K562 (cell line): ENCODE measurements around the gene LAMB4. TPM values are rescaled to one million over a fixed set of nuclear protein-coding genes. Genes with fewer than 3 reads are reported as not detected.

Experiments used
- ATAC-seq: fragments of 200-7000 bp; cut with Tn5 transposase; 3 replicates; pipeline ENCODE4 v1.9.1; 2020; ENCODE audit warnings: moderate library complexity
- BruUV-seq: library from RNA; stranded (reverse); fragments of 400-500 nt; replicated peaks from 2 replicates; lab custom pipeline; 2021; lab: Mats Ljungman, UMichigan
- CTCF ChIA-PET: fragments of 300-600 bp; formaldehyde crosslinking; extraction: SDS; loops from one replicate; lab custom pipeline; 2021; ENCODE audit warnings: low intra/inter-chr PET ratio; lab: Yijun Ruan, JAX
- POLR2A ChIA-PET: fragments of 300-600, 350-650 bp; sonication (Branson Sonifier 250); formaldehyde crosslinking; extraction: SDS; loops from one replicate; lab custom pipeline; 2021; ENCODE audit warnings: antibody characterized with exemption, inconsistent platforms; lab: Yijun Ruan, JAX
- DNase-seq, 4 experiments: peaks; one replicate each; pipeline versions ENCODE4 v3.0.0 to v3.0.0-alpha.2; 2011 to 2018; ENCODE audit warnings: low spot score in 3 of 4, mixed read lengths in 3 of 4; ENCODE audit errors: extremely low read depth in 1 of 4
- FAIRE-seq: peaks from 2 replicates; lab custom pipeline; 2011; peaks lifted over from hg19 to GRCh38; lab: Jason Lieb, UNC
- H2AFZ ChIP-seq: 2 replicates; pipeline ENCODE4 v1.6.0; 2011; ENCODE audit warnings: low read depth, low read length, control low read depth, inconsistent platforms
- H3K27ac ChIP-seq: fragments of 200-600 bp; 3 replicates; pipeline ENCODE4 v1.8.0; 2011; ENCODE audit warnings: low read depth, mild to moderate bottlenecking, control low read depth, inconsistent platforms, low read length, moderate library complexity, mixed read lengths; ENCODE audit errors: extremely low read depth
- H3K27me3 ChIP-seq, 2 experiments: fragments of 300-600 bp in 1 of 2; 2 replicates in 1 of 2; 3 replicates in 1 of 2; pipeline versions ENCODE4 v1.6.0 to v1.8.0; 2011; ENCODE audit warnings: inconsistent platforms in 2 of 2, low read length in 2 of 2, mild to moderate bottlenecking in 1 of 2, mixed read lengths in 1 of 2, moderate library complexity in 1 of 2; ENCODE audit not compliant: control insufficient read depth in 2 of 2, insufficient read depth in 2 of 2
- H3K36me3 ChIP-seq: fragments of 300-600 bp; 3 replicates; pipeline ENCODE4 v1.8.0; 2011; ENCODE audit warnings: mild to moderate bottlenecking, low read length, inconsistent platforms; ENCODE audit not compliant: control insufficient read depth, insufficient read depth
- H3K4me1 ChIP-seq, 2 experiments: fragments of 200-600 bp in 1 of 2; replicated peaks in 1 of 2; 2 replicates in 1 of 2; 3 replicates in 1 of 2; pipeline versions ENCODE4 v1.5.1 to v1.8.0; 2011; ENCODE audit warnings: inconsistent platforms in 2 of 2, low read length in 2 of 2, mild to moderate bottlenecking in 1 of 2, mixed read lengths in 1 of 2, moderate library complexity in 1 of 2; ENCODE audit not compliant: control insufficient read depth in 2 of 2, insufficient read depth in 2 of 2
- H3K4me2 ChIP-seq: 2 replicates; pipeline ENCODE4 v1.6.1; 2011; ENCODE audit warnings: low read length, control low read depth, inconsistent platforms, mixed read lengths; ENCODE audit not compliant: insufficient read depth
- H3K4me3 ChIP-seq: fragments of 200-600 bp; sonication (generic), shearing (Covaris generic); 2 replicates; pipeline ENCODE4 v1.5.1; 2016; ENCODE audit warnings: control low read depth, inconsistent platforms
- H3K79me2 ChIP-seq: fragments of 200-600 bp; 3 replicates; pipeline ENCODE4 v1.8.0; 2011; ENCODE audit warnings: low read length, inconsistent platforms; ENCODE audit not compliant: control insufficient read depth, insufficient read depth
- H3K9ac ChIP-seq, 2 experiments: 2 replicates each; pipeline versions ENCODE4 v1.6.0 to v1.6.1; 2011; ENCODE audit warnings: low read depth in 2 of 2, low read length in 2 of 2, control low read depth in 1 of 2, inconsistent platforms in 1 of 2, mild to moderate bottlenecking in 1 of 2, mixed read lengths in 1 of 2; ENCODE audit not compliant: insufficient read depth in 1 of 2
- H3K9me1 ChIP-seq: one replicate; pipeline ENCODE4 v1.6.0; 2011; ENCODE audit warnings: inconsistent platforms, mild to moderate bottlenecking, low read length, moderate library complexity; ENCODE audit not compliant: control insufficient read depth, insufficient read depth
- H3K9me3 ChIP-seq: replicated peaks from 2 replicates; pipeline ENCODE4 v1.5.1; 2011; ENCODE audit warnings: low read depth, low read length, inconsistent platforms; ENCODE audit not compliant: control insufficient read depth, insufficient read depth
- H4K20me1 ChIP-seq: replicated peaks from 2 replicates; pipeline ENCODE4 v1.6.1; 2011; ENCODE audit warnings: low read length, inconsistent platforms, mixed read lengths; ENCODE audit not compliant: control insufficient read depth, insufficient read depth
- ARID1B ChIP-seq: fragments of 450-650 bp; IDR thresholded peaks from 2 replicates; pipeline ENCODE4 v1.6.1; 2016; ENCODE audit warnings: antibody characterized with exemption, mild to moderate bottlenecking, inconsistent platforms
- ETV6 ChIP-seq, 3 experiments: fragments of 150-350 bp in 1 of 3; sonication (generic) in 1 of 3; formaldehyde crosslinking in 1 of 3; IDR thresholded peaks; 2 replicates each; pipeline versions ENCODE4 v1.6.1 to v1.8.0; 2014 to 2022; ENCODE audit warnings: borderline replicate concordance in 2 of 3, low read depth in 2 of 3, antibody characterized with exemption in 1 of 3, low read length in 1 of 3, mild to moderate bottlenecking in 1 of 3, missing genetic modification reagents in 1 of 3
- NR3C1 ChIP-seq: sonication (generic); formaldehyde crosslinking; IDR thresholded peaks from 2 replicates; pipeline ENCODE4 v1.8.1; 2022; ENCODE audit warnings: missing genetic modification reagents
- TCF3 ChIP-seq: sonication (generic); formaldehyde crosslinking; IDR thresholded peaks from 2 replicates; pipeline ENCODE4 v1.4.0; 2020; ENCODE audit warnings: mild to moderate bottlenecking, missing genetic modification reagents
- ZBED1 ChIP-seq: IDR thresholded peaks from 2 replicates; pipeline ENCODE4 v1.6.1; 2014
- in situ Hi-C: fragments of 300-500 bp; cut with MboI; formaldehyde crosslinking; loops from 4 replicates; pipeline ENCODE4 v1.15.0; 2018; ENCODE audit warnings: inconsistent platforms, mixed read lengths
- intact Hi-C: fragments of 100-400 bp; cut with micrococcal nuclease; formaldehyde crosslinking; loops from 2 replicates; pipeline ENCODE4 v1.14.2; 2022
- polyA plus RNA-seq, 8 experiments: library from polyadenylated mRNA; depleted of rRNA in 4 of 8; stranded (reverse) in 5 of 8; unstranded in 3 of 8; fragments of >200 nt; fragmentation: Nextera tagmentation in 2 of 8; fragmentation: Illumina TruSeq in 1 of 8; extraction: Ambion mirVana in 2 of 8; extraction: Trizol in 1 of 8; gene quantifications; 2 replicates each; pipeline versions ENCODE4 v1.2.1 to v1.2.3, GENCODE V29; 2011 to 2014; ENCODE audit warnings: inconsistent platforms in 1 of 8, missing spikeins in 1 of 8
- total RNA-seq, 7 experiments: library from RNA; depleted of rRNA in 6 of 7; stranded (reverse); fragments of >200 nt in 6 of 7; fragmentation: Illumina TruSeq in 2 of 7; extraction: Trizol in 2 of 7; gene quantifications; 2 replicates each; pipeline versions ENCODE4 v1.2.1 to v1.2.3, GENCODE V29; 2011 to 2021; ENCODE audit warnings: low replicate concordance in 1 of 7
- TF ChIP-seq, protein P1 (sequence below): fragments of 250-450 bp; sonication (Bioruptor Pico); IDR thresholded peaks from 2 replicates; pipeline ENCODE4 v1.8.0; 2022; ENCODE audit warnings: inconsistent platforms
- TF ChIP-seq, protein P2 (sequence below): sonication (generic); formaldehyde crosslinking; IDR thresholded peaks from 2 replicates; pipeline ENCODE4 v1.8.0; 2022; ENCODE audit warnings: mild to moderate bottlenecking, missing genetic modification reagents

Gene LAMB4
- total and polyA plus RNA-seq, 9 of the 15 experiments (the other 6 are each of a cell fraction or from before 2014, with no cell fraction given) = 0.06 to 0.13 (median 0.07) TPM; not detected in 6

DNA sequence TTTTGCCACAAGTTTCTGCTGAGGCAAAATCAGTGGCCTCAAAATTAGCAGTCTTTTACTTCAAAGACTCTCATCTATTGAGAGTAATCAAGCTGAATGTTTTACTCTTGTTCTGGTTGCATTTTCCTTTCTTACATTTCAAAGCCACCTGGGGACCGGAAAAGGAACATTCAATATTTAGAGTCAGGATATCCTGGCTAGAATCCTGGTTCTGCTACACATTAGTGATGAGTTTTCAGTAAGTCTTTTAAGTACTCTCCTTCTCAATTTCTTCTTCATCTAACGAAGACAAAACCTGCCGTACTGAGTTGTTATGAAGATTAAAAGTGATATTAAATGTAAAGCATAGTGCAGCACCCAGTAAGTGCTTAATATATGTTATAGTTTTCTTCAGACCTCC lies 52.5 kb downstream of the LAMB4 start (continued):
- TF ChIP-seq, protein P1, sequence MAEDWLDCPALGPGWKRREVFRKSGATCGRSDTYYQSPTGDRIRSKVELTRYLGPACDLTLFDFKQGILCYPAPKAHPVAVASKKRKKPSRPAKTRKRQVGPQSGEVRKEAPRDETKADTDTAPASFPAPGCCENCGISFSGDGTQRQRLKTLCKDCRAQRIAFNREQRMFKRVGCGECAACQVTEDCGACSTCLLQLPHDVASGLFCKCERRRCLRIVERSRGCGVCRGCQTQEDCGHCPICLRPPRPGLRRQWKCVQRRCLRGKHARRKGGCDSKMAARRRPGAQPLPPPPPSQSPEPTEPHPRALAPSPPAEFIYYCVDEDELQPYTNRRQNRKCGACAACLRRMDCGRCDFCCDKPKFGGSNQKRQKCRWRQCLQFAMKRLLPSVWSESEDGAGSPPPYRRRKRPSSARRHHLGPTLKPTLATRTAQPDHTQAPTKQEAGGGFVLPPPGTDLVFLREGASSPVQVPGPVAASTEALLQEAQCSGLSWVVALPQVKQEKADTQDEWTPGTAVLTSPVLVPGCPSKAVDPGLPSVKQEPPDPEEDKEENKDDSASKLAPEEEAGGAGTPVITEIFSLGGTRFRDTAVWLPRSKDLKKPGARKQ = peak; percentile 55; the same call in 1 of the 2 replicates
- TF ChIP-seq ETV6 (IDR thresholded peaks at IDR 0.05; ENCODE audit: borderline replicate concordance in 1 of 2, low read depth in 2 of 2, low read length in 1 of 2) (no peak), ETV6 (CRISPR knock-in tag; IDR thresholded peaks at IDR 0.05; ENCODE audit: borderline replicate concordance) (no peak), NR3C1 (no peak), ZBED1 (no peak)

DNA sequence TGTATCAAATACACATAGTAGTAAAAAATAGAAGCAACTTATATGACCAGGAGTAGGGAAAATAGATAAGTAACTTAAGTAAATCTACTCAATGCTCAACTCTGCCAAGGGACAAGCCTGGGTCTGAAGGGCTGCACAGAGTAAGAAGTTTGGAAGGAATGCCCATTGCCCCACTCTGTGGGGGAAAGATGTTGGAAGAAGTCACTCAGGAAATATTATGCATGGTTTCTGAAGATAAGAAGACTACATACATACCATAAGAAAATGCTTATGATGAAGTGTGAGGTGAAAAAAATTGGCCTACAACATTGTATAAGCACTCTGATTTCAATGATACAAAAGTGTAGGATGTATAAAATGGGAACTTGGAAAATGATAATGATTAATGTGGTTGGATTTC lies 54.0 kb downstream of the LAMB4 start:
- Histone ChIP-seq H3K4me2 (no peak overlapping the region; the same call in 1 of the 2 replicates), H3K4me1 (peaks cover 36 to 73% of the 10 kb centered on the region in 2 experiments), H3K9ac (no peak overlapping the region), H4K20me1 (no peaks in the 10 kb centered on the region), H3K9me3 (peaks cover 2% of the 10 kb centered on the region; the same call in 1 of the 2 replicates), H3K27ac (no peak overlapping the region), H3K36me3 (no peaks in the 10 kb centered on the region), H2AFZ (peak overlapping the region; percentile 46), H3K4me3 (no peak overlapping the region), H3K27me3 (no peaks in the 10 kb centered on the region), H3K79me2 (no peaks in the 10 kb centered on the region), H3K9me1 (no peaks in the 10 kb centered on the region)
- POLR2A ChIA-PET = no interaction called here
- TF ChIP-seq ARID1B = peak; percentile 26
- TF ChIP-seq TCF3 (CRISPR knock-in tag) = peak; percentile 42; the same call in 1 of the 2 replicates
- TF ChIP-seq, protein P2, sequence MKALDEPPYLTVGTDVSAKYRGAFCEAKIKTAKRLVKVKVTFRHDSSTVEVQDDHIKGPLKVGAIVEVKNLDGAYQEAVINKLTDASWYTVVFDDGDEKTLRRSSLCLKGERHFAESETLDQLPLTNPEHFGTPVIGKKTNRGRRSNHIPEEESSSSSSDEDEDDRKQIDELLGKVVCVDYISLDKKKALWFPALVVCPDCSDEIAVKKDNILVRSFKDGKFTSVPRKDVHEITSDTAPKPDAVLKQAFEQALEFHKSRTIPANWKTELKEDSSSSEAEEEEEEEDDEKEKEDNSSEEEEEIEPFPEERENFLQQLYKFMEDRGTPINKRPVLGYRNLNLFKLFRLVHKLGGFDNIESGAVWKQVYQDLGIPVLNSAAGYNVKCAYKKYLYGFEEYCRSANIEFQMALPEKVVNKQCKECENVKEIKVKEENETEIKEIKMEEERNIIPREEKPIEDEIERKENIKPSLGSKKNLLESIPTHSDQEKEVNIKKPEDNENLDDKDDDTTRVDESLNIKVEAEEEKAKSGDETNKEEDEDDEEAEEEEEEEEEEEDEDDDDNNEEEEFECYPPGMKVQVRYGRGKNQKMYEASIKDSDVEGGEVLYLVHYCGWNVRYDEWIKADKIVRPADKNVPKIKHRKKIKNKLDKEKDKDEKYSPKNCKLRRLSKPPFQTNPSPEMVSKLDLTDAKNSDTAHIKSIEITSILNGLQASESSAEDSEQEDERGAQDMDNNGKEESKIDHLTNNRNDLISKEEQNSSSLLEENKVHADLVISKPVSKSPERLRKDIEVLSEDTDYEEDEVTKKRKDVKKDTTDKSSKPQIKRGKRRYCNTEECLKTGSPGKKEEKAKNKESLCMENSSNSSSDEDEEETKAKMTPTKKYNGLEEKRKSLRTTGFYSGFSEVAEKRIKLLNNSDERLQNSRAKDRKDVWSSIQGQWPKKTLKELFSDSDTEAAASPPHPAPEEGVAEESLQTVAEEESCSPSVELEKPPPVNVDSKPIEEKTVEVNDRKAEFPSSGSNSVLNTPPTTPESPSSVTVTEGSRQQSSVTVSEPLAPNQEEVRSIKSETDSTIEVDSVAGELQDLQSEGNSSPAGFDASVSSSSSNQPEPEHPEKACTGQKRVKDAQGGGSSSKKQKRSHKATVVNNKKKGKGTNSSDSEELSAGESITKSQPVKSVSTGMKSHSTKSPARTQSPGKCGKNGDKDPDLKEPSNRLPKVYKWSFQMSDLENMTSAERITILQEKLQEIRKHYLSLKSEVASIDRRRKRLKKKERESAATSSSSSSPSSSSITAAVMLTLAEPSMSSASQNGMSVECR (CRISPR knock-in tag) = no peak
- DNase-seq (no peak), FAIRE-seq (no peak), ATAC-seq (no peak)
- intact Hi-C loops (no loop called here), in situ Hi-C loops (no loop called here)
- CTCF ChIA-PET = interaction anchor here (0.7 kb wide), 1 partner anchor 1912 kb away, joined by 3 read pairs; no protein-coding TSS in a partner anchor
- BruUV-seq = no TSS peak
